Mononuclear cell (primary cell): ENCODE data around the gene S100A1. TPM values are rescaled to one million over a fixed set of nuclear protein-coding genes. Genes with fewer than 3 reads are reported as not detected.
"Not testable (repeated sequence)": the region's sequence is repeated elsewhere in the genome, so short reads cannot be mapped to it uniquely, and the experiment has no call there.

Experiments
- H3K27me3 ChIP-seq: 2 replicates; pipeline ENCODE4 v1.6.0; 2011; ENCODE audit warnings: low read length, control low read depth; ENCODE audit not compliant: insufficient read depth
- H3K4me1 ChIP-seq: 2 replicates; pipeline ENCODE4 v1.5.1; 2011; ENCODE audit warnings: mild to moderate bottlenecking, low read length, control low read depth; ENCODE audit not compliant: insufficient read depth
- H3K4me3 ChIP-seq: 2 replicates; pipeline ENCODE4 v1.5.1; 2011; ENCODE audit warnings: mild to moderate bottlenecking, low read length, moderate library complexity
- H3K9me3 ChIP-seq: 2 replicates; pipeline ENCODE4 v1.5.1; 2011; ENCODE audit warnings: low read depth, mild to moderate bottlenecking, control low read depth, low read length
- total RNA-seq: library from RNA; depleted of rRNA; stranded (reverse); fragments of >200 nt; gene quantifications from one replicate; pipeline ENCODE4 v1.2.3, GENCODE V29; 2012

S100A1 gene
- total RNA-seq, 1 donor, result not detected

GRCh38 chr1:153670859-153671627, 42.8 kb downstream of the S100A1 start, which contains the start of gene ILF2:
Gene ILF2 (minus strand): TSS chr1:153670993. CDS start chr1:153670922, 71 bp downstream.
- peak within 1 kb of the TSS; percentile 81 for H3K4me3 ChIP-seq
- peaks cover 23% of the 10 kb centered on the region for H3K4me1 ChIP-seq
- H3K27me3 ChIP-seq, result no peaks in the 10 kb centered on the region
- H3K9me3 ChIP-seq, result no peaks in the 10 kb centered on the region

- peaks cover 23% of the 10 kb centered on the region for H3K4me1 ChIP-seq
- H3K27me3 ChIP-seq, H3K9me3 ChIP-seq: not testable (repeated sequence)
- peak overlapping the region; percentile 81 for H3K4me3 ChIP-seq
Measured at GRCh38 chr1:153671628-153672353, 43.6 kb downstream of the S100A1 start.

GRCh38 chr1:153673511-153673910, 45.3 kb downstream of the S100A1 start:
- peaks cover 35% of the 10 kb centered on the region for H3K4me1 ChIP-seq
- H3K27me3 ChIP-seq, result peaks cover 14% of the 10 kb centered on the region
- H3K4me3 ChIP-seq, result no peak overlapping the region
- H3K9me3 ChIP-seq, result no peaks in the 10 kb centered on the region

- Histone ChIP-seq H3K4me1 (peaks cover 26% of the 10 kb centered on the region), H3K9me3 (no peaks in the 10 kb centered on the region), H3K27me3 (peaks cover 43% of the 10 kb centered on the region), H3K4me3 (peak overlapping the region; percentile 6)
Measured at GRCh38 chr1:153677718-153678518, 49.7 kb downstream of the S100A1 start.

GRCh38 chr1:153678519-153679336, 50.5 kb downstream of the S100A1 start, which contains the start of gene NPR1:
Gene NPR1 (plus strand): TSS chr1:153678688. CDS start chr1:153679109, 421 bp downstream.
- peaks cover 26% of the 10 kb centered on the region for H3K4me1 ChIP-seq
- peaks cover 43% of the 10 kb centered on the region for H3K27me3 ChIP-seq
- no peaks in the 10 kb centered on the region for H3K9me3 ChIP-seq
- H3K4me3 ChIP-seq, result peak within 1 kb of the TSS; percentile 15

- H3K9me3 ChIP-seq, result no peaks in the 10 kb centered on the region
- H3K4me3 ChIP-seq, result peak overlapping the region; percentile 15
- peaks cover 26% of the 10 kb centered on the region for H3K4me1 ChIP-seq
- peaks cover 43% of the 10 kb centered on the region for H3K27me3 ChIP-seq
Measured at GRCh38 chr1:153679337-153680119, 51.3 kb downstream of the S100A1 start.

- H3K4me1 ChIP-seq, result peaks cover 26% of the 10 kb centered on the region
- H3K27me3 ChIP-seq, result peaks cover 43% of the 10 kb centered on the region
- H3K9me3 ChIP-seq, result no peaks in the 10 kb centered on the region
- H3K4me3 ChIP-seq, result no peak overlapping the region
Measured at GRCh38 chr1:153680120-153680403, 51.8 kb downstream of the S100A1 start.

Other genes with a start within 250 kb of the S100A1 start
- 801 TPM for gene S100A8, start 237.4 kb upstream of the S100A1 start, total RNA-seq
- gene S100A7A, start 211.9 kb upstream of the S100A1 start, total RNA-seq, result not detected
- not detected for gene S100A7, start 167.8 kb upstream of the S100A1 start, total RNA-seq
- 283 TPM for gene S100A6, start 92.4 kb upstream of the S100A1 start, total RNA-seq
- not detected for gene S100A5, start 87.5 kb upstream of the S100A1 start, total RNA-seq
- gene S100A4, start 82.6 kb upstream of the S100A1 start, total RNA-seq, result 793 TPM
- gene S100A3, start 79.2 kb upstream of the S100A1 start, total RNA-seq, result not detected
- gene S100A2, start 62.6 kb upstream of the S100A1 start, total RNA-seq, result 0.21 TPM
- gene S100A16, start 15.3 kb upstream of the S100A1 start, total RNA-seq, result not detected
- not detected for gene S100A14, start 12.1 kb upstream of the S100A1 start, total RNA-seq
- 1.2 TPM for gene S100A13, start 929 bp upstream of the S100A1 start, total RNA-seq
- gene CHTOP, start 5.6 kb downstream of the S100A1 start, total RNA-seq, result 75.2 TPM
- gene SNAPIN, start 30.3 kb downstream of the S100A1 start, total RNA-seq, result 10.2 TPM
- gene ILF2, start 42.6 kb downstream of the S100A1 start, total RNA-seq, result 138 TPM
- not detected for gene NPR1, start 50.3 kb downstream of the S100A1 start, total RNA-seq
- 11.6 TPM for gene INTS3, start 99.6 kb downstream of the S100A1 start, total RNA-seq
- 7.5 TPM for gene SLC27A3, start 147.0 kb downstream of the S100A1 start, total RNA-seq